Measurements from ENCODE around the gene ABCC8. TPM values are rescaled to one million over a fixed set of nuclear protein-coding genes. Genes with fewer than 3 reads are reported as not detected.

ABCC8 gene
- total and polyA plus RNA-seq, 9 of the 15 experiments (the other 6 are each of a cell fraction or from before 2014, with no cell fraction given), result not detected

DNA sequence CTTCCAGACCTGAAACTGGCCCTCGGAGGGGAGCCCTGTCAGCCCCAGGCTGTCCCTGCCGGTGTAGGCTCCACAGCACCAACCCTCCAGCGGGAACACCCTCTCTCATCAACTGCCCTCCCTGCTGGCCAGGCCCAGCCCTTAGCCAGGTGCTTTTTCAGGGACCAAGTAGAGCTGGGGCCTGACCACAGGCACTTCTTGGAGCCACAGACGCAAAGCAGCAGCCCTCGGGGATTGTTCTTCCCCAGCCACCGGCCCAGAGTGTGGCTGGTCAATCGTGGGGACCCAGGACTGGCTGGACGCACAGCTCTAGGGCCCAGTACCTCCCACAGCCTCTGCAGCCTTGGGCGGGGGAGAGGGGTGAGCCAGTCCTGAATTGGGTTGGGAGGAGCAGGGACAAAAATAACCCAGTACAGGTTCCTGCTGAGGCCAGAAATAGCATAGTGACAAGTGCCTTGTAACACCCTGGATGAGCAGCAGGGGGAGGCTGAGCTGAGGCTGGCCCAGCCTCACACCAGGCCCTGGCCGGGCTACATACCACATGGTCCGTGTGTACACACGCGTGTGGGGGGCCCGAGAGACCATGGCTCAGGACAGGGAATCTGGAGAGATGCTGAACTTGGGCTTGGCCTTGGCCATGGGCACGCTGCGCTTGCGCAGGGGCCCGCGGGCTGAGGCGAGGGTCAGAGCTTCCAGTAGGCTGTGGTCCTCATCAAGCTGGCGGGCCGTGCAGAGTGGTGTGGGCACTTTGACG lies 90.1 kb downstream of the ABCC8 start (continued):
- TF ChIP-seq, protein P1, sequence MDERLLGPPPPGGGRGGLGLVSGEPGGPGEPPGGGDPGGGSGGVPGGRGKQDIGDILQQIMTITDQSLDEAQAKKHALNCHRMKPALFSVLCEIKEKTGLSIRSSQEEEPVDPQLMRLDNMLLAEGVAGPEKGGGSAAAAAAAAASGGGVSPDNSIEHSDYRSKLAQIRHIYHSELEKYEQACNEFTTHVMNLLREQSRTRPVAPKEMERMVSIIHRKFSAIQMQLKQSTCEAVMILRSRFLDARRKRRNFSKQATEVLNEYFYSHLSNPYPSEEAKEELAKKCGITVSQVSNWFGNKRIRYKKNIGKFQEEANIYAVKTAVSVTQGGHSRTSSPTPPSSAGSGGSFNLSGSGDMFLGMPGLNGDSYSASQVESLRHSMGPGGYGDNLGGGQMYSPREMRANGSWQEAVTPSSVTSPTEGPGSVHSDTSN (CRISPR knock-in tag; IDR thresholded peaks at IDR 0.05; ENCODE audit: low read depth), result no peak
- TF ChIP-seq, protein P1 (tag; conservative IDR thresholded peaks at IDR 0.05; ENCODE audit: low read depth), result no peak
- no peak for TF ChIP-seq TSC22D4 (tag; IDR thresholded peaks at IDR 0.05)
- TF ChIP-seq, protein P2, sequence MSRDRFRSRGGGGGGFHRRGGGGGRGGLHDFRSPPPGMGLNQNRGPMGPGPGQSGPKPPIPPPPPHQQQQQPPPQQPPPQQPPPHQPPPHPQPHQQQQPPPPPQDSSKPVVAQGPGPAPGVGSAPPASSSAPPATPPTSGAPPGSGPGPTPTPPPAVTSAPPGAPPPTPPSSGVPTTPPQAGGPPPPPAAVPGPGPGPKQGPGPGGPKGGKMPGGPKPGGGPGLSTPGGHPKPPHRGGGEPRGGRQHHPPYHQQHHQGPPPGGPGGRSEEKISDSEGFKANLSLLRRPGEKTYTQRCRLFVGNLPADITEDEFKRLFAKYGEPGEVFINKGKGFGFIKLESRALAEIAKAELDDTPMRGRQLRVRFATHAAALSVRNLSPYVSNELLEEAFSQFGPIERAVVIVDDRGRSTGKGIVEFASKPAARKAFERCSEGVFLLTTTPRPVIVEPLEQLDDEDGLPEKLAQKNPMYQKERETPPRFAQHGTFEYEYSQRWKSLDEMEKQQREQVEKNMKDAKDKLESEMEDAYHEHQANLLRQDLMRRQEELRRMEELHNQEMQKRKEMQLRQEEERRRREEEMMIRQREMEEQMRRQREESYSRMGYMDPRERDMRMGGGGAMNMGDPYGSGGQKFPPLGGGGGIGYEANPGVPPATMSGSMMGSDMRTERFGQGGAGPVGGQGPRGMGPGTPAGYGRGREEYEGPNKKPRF (IDR thresholded peaks at IDR 0.05; ENCODE audit: low read depth, low read length), result no peak
- TF ChIP-seq, protein P3, sequence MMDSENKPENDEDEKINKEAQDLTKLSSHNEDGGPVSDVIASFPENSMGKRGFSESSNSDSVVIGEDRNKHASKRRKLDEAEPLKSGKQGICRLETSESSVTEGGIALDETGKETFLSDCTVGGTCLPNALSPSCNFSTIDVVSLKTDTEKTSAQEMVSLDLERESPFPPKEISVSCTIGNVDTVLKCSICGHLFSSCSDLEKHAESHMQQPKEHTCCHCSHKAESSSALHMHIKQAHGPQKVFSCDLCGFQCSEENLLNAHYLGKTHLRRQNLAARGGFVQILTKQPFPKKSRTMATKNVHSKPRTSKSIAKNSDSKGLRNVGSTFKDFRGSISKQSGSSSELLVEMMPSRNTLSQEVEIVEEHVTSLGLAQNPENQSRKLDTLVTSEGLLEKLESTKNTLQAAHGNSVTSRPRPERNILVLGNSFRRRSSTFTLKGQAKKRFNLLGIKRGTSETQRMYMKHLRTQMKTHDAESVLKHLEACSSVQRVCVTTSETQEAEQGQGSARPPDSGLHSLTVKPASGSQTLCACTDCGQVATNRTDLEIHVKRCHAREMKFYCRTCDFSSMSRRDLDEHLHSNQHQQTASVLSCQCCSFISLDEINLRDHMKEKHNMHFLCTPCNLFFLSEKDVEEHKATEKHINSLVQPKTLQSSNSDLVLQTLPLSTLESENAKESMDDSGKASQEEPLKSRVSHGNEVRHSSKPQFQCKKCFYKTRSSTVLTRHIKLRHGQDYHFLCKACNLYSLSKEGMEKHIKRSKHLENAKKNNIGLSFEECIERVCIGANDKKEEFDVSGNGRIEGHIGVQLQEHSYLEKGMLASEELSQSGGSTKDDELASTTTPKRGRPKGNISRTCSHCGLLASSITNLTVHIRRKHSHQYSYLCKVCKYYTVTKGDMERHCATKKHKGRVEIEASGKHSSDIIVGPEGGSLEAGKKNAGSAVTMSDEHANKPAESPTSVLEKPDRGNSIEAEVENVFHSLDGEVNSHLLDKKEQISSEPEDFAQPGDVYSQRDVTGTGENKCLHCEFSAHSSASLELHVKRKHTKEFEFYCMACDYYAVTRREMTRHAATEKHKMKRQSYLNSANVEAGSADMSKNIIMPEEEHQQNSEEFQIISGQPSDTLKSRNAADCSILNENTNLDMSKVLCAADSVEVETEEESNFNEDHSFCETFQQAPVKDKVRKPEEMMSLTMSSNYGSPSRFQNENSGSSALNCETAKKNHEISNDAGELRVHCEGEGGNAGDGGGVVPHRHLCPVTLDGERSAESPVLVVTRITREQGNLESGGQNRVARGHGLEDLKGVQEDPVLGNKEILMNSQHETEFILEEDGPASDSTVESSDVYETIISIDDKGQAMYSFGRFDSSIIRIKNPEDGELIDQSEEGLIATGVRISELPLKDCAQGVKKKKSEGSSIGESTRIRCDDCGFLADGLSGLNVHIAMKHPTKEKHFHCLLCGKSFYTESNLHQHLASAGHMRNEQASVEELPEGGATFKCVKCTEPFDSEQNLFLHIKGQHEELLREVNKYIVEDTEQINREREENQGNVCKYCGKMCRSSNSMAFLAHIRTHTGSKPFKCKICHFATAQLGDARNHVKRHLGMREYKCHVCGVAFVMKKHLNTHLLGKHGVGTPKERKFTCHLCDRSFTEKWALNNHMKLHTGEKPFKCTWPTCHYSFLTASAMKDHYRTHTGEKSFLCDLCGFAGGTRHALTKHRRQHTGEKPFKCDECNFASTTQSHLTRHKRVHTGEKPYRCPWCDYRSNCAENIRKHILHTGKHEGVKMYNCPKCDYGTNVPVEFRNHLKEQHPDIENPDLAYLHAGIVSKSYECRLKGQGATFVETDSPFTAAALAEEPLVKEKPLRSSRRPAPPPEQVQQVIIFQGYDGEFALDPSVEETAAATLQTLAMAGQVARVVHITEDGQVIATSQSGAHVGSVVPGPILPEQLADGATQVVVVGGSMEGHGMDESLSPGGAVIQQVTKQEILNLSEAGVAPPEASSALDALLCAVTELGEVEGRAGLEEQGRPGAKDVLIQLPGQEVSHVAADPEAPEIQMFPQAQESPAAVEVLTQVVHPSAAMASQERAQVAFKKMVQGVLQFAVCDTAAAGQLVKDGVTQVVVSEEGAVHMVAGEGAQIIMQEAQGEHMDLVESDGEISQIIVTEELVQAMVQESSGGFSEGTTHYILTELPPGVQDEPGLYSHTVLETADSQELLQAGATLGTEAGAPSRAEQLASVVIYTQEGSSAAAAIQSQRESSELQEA (IDR thresholded peaks at IDR 0.05; ENCODE audit: low read depth), result peak; percentile 55; the same call in 1 of the 2 replicates
- TF ChIP-seq, protein P4, sequence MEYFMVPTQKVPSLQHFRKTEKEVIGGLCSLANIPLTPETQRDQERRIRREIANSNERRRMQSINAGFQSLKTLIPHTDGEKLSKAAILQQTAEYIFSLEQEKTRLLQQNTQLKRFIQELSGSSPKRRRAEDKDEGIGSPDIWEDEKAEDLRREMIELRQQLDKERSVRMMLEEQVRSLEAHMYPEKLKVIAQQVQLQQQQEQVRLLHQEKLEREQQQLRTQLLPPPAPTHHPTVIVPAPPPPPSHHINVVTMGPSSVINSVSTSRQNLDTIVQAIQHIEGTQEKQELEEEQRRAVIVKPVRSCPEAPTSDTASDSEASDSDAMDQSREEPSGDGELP (CRISPR knock-in tag; IDR thresholded peaks at IDR 0.05; ENCODE audit: borderline replicate concordance), result peak; percentile 64; the same call in 1 of the 2 replicates
- TF ChIP-seq ZNF143 (CRISPR knock-in tag; IDR thresholded peaks at IDR 0.05), result no peak
- peak; percentile 74 for TF ChIP-seq L3MBTL2 (IDR thresholded peaks at IDR 0.05)
- no peak for TF ChIP-seq KLF1 (tag; IDR thresholded peaks at IDR 0.05)
- TF ChIP-seq ZC3H4 (CRISPR knock-in tag; IDR thresholded peaks at IDR 0.05; ENCODE audit: borderline replicate concordance), result no peak
